Measurements from ENCODE around the gene ARHGEF28. TPM values are rescaled to one million over a fixed set of nuclear protein-coding genes. Genes with fewer than 3 reads are reported as not detected.

Gene ARHGEF28
- total and polyA plus RNA-seq, 2 of the 13 experiments (the other 11 are each of a cell fraction or from before 2014, with no cell fraction given), result 17.4 to 34.1 TPM

GRCh38 chr5:73858054-73858453 is 232.1 kb downstream of the ARHGEF28 start (continued):
- TF ChIP-seq LRRFIP1 (CRISPR knock-in tag; conservative IDR thresholded peaks at IDR 0.05), result no peak
- TF ChIP-seq ZNF225 (CRISPR knock-in tag; IDR thresholded peaks at IDR 0.05), result no peak
- TF ChIP-seq MAFK (conservative IDR thresholded peaks at IDR 0.05 in 1 of 2, IDR thresholded peaks at IDR 0.05 in 1 of 2; ENCODE audit: low read length in 2 of 2), result no peak
- TF ChIP-seq ZNF557 (CRISPR knock-in tag; IDR thresholded peaks at IDR 0.05), result 0 out of 2 replicates have a peak, but pooled peaks have one; percentile 80
- TF ChIP-seq PBX3 (CRISPR knock-in tag; IDR thresholded peaks at IDR 0.05; ENCODE audit: borderline replicate concordance), result no peak
- no peak for TF ChIP-seq MAFG (CRISPR knock-in tag; IDR thresholded peaks at IDR 0.05)
- no peak for TF ChIP-seq SIN3A (IDR thresholded peaks at IDR 0.05; ENCODE audit: borderline replicate concordance, low read depth, low read length)
- TF ChIP-seq DNMT1 (CRISPR knock-in tag; IDR thresholded peaks at IDR 0.05), result no peak
- TF ChIP-seq CC2D1A (CRISPR knock-in tag; IDR thresholded peaks at IDR 0.05), result no peak
- no peak; the same call in 1 of the 2 replicates for TF ChIP-seq PHF8 (CRISPR knock-in tag; IDR thresholded peaks at IDR 0.05)
- TF ChIP-seq SRF (IDR thresholded peaks at IDR 0.05; ENCODE audit: low read depth, low read length), result no peak
- TF ChIP-seq ZNF136 (CRISPR knock-in tag; IDR thresholded peaks at IDR 0.05; ENCODE audit: low read depth), result no peak
- peak; percentile 77 for TF ChIP-seq HOXA3 (CRISPR knock-in tag; IDR thresholded peaks at IDR 0.05)
- no peak for TF ChIP-seq GMEB1 (CRISPR knock-in tag; IDR thresholded peaks at IDR 0.05; ENCODE audit: borderline replicate concordance)
- no peak for TF ChIP-seq ZMAT3 (CRISPR knock-in tag; conservative IDR thresholded peaks at IDR 0.05)
- peak; percentile 90 for TF ChIP-seq FOXO1 (CRISPR knock-in tag; IDR thresholded peaks at IDR 0.05)
- no peak for TF ChIP-seq IKZF1 (IDR thresholded peaks at IDR 0.05)
- no peak for TF ChIP-seq ZBTB20 (CRISPR knock-in tag; IDR thresholded peaks at IDR 0.05; ENCODE audit: borderline replicate concordance, low read depth)
- TF ChIP-seq MYNN (CRISPR knock-in tag; IDR thresholded peaks at IDR 0.05; ENCODE audit: low read depth), result no peak
- TF ChIP-seq NCOR1 (IDR thresholded peaks at IDR 0.05; ENCODE audit: borderline replicate concordance, low read length), result no peak; the same call in 1 of the 2 replicates
- TF ChIP-seq ELK4 (CRISPR knock-in tag; IDR thresholded peaks at IDR 0.05; ENCODE audit: borderline replicate concordance), result no peak
- no peak for TF ChIP-seq MLLT10 (CRISPR knock-in tag; IDR thresholded peaks at IDR 0.05)
- no peak for TF ChIP-seq FOXA1 (IDR thresholded peaks at IDR 0.05)
- peak; percentile 51; the same call in 1 of the 2 replicates for TF ChIP-seq FOXA1 (CRISPR knock-in tag; IDR thresholded peaks at IDR 0.05)
- TF ChIP-seq ZNF430 (CRISPR knock-in tag; IDR thresholded peaks at IDR 0.05), result no peak
- TF ChIP-seq ZFP37 (CRISPR knock-in tag; IDR thresholded peaks at IDR 0.05; ENCODE audit: borderline replicate concordance), result no peak; the same call in 1 of the 2 replicates
- no peak for TF ChIP-seq FOXM1 (CRISPR knock-in tag; IDR thresholded peaks at IDR 0.05)
